CD4-positive, alpha-beta T cell treated with Interferon alpha-2 for 1 hour (primary cell): ENCODE measurements around the gene SCUBE3.

ENCODE experiments used
- DNase-seq, 2 donors: peaks; one replicate each; pipeline ENCODE4 v3.0.0-alpha.2; 2020 to 2022

SCUBE3 gene

DNA sequence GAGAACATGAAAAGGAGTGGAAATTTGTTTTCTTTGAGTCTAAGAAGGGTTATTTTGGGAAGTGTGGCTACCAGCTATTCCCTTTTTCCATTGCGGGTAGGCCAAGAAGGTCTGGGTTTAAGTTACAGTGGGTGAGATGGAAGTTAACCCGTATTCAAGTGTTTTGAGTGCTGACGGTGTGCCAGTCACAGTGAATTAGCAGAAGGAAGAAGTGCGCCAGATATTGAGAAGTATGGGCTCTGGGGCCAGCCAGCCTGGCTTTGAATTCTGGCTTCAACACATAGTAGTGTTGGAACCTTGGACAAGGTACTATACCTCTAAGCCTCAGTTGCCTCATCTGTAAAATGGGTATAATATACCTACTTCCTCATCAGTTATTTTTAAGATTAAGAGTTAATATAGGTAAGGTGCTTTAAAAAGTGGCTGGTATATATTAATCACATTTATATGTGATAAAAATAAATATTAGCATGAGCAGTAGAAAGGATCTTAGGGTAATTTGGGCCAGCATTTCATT, 62.0 kb downstream of the SCUBE3 start:
- no peak for DNase-seq

DNA sequence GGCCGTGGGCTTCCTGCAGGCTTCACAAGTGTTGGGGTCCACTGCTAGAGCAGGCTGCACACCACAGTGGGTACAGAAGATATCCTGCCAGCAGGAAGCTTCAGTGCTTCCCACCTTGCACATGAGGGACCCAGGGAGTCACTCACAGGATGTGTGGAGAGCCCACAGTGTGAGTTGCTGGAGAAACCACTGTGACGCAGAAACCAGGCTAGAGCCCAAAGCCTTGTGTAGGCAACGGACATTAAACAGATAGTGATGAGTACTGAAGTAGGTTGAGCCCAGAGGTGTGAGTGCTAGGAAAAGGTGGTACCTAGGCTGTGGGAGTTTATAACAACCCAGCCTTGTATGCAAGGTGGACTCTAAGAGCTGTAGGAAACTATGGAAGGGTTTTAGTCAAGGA, 65.0 kb downstream of the SCUBE3 start:
- DNase-seq = no peak

DNA sequence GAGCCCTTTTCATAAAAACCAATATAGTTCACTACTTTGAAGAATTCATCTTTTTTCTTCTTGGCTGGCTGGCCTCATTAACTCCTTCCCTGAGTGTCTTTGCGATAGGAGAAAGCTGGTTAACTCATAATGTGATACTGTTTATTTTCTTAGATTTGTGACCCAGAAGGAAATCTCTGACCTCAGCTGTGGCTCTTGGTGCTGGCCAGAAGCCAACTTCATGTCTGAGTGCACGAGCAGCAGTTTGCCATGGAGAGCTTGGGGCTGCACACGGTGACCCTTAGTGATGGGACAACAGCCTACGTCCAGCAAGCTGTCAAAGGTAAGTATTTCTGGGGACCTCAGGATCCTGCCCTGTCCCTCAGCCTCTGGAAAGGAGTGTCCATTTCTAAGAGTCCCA, 67.1 kb downstream of the SCUBE3 start:
- no peak for DNase-seq

DNA sequence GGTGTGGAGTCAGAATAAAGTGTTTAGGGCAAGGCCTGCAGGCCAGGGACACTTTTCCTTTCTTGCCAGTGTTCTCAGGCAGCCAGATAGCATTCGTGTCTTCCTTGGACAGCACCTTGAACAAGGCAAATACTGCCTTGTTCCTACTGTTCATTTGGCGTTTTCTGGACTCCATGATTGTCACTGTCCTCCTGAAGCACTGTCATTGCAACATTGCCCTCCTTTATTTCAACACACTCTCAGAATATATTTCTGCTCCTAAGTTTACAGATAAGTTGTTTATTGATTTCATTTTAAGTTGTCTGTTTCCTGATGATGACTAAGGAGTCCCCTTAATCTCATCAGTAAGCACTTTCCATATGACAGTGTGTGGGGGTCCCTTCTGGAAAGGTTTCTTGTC, 68.7 kb downstream of the SCUBE3 start:
- no peak for DNase-seq

DNA sequence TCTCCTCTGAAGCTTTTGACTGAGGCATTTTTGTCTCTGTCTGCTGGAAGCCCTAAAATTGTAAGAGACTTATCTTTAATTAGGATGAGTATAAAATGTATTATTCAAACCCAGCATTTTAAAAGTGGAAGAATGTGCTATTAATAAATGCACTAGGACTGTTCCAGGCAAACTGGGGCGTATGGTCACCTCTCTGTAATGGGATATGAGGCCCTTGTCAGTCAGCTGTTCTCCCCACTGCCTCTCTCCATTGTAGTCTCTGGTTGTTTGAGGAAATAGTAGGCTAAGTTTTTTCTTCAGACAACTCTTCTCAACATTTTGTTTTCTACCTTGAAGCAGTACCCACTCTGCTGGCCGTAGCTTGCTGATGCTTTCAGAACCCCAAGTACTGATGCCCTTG, 69.6 kb downstream of the SCUBE3 start:
- DNase-seq = no peak

DNA sequence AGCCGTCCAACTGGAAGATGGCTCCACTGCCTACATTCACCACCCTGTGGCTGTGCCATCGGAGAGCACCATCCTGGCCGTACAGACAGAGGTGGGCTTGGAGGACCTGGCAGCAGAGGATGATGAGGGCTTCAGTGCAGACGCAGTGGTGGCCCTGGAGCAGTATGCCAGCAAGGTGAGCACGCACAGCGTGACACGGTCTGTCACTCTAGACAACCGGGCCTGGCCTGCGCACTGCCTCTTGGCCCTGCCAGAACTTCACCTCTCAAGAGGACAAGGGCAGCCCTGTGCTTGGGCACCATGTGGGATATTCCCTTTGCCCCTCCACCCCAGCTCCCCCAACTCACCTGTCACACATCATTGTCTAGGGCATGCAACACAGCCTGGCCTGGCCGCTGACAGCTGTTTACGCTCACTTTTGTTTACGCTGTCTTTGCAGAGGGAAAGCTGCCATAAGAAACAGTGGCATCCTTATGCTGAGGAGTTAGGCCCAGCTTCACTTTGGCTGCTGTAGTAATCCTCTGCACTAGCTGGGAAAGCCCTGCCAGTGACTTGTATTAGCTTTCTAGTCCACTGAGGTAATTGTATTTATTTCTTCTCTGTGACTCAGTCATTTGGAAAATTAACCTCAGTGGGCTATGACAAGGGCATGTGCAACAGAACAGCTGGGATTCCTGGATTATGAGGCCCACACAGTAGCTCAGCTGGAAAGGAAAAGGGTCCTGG, 74.1 kb downstream of the SCUBE3 start:
- DNase-seq = no peak

DNA sequence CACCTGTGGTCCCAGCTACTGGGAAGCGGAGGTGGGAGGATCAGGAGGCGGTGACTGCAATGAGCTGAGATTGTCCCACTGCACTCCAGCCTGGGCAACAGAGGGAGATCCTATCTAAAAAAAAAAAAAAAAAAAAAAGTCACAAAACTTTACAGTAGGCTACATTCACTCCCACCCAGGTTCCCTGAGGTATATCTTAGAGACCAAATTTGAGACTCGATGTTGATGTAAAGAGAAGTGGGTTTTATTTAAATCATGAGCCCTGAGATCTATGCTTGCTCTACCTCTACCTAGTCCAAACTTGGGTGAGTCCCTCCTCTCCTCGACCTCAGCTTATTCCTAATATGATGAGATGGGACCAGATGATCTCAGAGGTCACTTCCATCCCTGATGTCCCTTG, 75.1 kb downstream of the SCUBE3 start:
- no peak for DNase-seq

DNA sequence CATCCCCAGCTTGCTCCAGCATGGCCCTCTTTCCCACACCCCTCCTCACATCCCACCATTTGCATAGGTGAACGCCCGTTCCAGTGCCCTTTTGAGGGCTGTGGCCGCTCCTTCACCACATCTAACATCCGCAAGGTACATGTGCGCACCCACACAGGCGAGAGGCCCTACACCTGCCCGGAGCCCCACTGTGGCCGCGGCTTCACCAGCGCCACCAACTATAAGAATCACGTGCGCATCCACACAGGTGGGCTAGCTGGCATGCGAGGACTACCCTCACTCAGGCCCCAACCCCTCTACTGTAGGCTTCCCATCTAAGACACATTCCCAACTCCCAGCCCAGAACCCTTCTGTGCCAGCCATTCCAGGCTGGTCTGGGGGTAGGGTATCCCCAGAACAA, 77.7 kb downstream of the SCUBE3 start:
- no peak for DNase-seq

DNA sequence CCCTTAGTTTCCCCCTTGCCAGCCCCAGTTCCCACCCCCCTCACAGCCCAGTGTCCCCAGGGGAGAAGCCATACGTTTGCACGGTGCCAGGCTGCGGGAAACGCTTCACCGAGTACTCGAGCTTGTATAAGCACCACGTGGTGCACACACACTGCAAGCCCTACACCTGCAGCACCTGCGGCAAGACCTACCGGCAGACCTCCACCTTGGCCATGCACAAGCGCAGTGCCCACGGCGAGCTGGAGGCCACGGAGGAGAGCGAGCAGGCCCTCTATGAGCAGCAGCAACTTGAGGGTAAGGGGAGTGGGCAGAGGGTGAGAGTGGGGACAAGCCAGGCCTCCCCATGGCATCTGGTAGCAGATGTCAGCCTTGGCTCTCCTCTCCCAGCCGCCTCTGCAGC, 78.7 kb downstream of the SCUBE3 start:
- DNase-seq = no peak

DNA sequence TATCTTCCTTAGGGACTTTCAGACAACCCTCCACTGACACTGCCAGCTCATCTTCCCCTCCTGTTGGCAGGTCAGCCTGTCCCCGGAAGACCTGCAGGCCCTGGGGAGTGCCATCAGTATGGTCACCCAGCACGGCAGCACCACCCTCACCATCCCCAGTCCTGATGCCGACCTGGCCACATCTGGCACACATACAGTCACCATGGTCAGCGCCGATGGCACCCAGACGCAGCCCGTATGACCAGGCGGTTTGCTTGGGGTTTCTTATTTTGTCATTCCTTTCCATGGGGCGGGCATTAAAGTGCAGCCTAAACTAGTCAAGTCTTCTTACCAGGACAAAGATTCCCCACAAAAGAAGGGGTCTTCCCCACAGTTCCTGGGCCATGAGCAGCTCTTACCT, 79.9 kb downstream of the SCUBE3 start:
- DNase-seq = no peak

DNA sequence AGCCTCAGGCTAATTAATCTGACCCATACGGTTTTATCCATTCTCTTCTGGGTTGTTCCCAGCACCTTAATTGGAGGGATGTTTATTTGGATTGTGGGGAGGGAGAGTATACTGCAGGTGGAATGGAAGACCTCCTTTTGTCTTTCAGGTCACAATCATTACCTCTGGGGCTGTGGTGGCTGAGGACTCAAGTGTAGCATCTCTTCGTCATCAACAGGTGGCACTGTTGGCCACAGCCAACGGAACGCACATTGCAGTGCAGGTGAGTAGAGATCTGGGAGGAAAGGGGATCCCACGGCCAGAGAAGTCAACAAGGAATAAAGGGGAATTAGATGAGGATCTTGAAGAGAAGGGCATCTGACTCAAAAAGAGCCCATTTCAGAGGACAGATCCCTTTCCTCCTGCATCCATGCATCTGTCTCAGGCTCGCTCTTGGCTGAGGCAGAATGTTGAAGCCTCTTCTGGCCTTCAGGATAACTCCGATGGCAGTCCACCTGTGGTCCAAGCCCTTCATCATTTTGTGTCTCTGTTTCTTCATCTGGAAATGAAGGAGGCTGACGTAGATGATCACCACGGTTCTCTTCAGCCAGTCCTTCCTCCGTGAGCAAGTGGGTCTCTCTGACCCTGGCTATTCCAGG, 80.7 kb downstream of the SCUBE3 start:
- peak; percentile 45 to 74 for DNase-seq

DNA sequence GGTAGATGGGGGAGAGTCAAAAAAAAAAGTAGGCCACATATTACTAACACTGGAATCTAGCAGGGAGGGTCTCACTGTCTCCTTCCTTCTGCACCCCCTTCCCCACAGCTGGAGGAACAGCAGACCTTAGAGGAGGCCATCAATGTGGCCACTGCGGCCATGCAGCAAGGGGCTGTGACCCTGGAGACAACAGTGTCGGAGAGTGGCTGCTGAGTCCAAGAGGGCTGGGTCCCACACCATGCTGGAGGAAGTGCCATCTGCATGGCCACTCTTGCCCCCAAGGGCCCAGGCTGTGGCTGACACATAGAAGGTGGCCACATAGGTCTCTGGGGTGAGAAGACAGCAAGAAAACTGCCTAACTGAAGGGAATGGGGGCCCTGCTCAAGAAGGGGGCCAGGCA, 81.3 kb downstream of the SCUBE3 start:
- no peak for DNase-seq

DNA sequence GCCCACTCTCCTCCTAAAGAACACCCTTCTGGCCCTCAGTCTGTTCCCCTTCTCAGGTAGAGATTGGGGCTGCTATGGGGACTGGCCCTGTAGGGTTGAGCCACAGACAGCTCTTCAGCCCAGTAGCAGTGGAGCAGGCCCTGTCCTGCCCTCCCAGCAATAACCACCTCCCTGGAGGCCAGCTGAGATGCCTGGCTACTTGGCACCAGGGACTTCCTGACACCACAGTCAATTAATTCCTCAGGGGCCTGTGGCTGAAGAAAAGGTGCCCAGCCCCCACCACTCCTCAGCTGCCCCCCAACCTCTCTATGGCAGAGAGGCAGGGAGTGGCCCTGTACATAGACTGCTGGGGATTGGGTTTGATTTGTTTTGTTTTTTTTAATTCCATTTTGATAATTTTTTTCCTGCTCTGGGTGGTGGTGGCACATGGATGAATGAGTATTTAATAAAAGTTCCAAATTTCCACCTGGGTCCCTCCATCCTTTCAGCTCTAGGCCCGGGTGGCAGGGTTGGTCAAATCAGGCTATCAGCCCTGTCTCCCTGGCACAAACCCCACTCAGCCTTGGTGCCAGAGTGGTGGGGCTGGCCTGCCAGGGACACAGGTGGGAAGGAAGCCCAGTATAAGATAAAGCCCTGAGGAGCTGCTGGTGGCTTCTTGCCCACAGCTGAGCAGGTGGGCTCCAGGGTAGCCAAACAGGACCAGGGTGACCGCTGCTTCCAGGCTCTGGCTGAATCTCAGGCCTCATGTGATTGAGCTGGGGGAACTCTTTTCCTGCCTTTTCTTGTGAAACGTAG, 82.0 kb downstream of the SCUBE3 start:
- DNase-seq = no peak

DNA sequence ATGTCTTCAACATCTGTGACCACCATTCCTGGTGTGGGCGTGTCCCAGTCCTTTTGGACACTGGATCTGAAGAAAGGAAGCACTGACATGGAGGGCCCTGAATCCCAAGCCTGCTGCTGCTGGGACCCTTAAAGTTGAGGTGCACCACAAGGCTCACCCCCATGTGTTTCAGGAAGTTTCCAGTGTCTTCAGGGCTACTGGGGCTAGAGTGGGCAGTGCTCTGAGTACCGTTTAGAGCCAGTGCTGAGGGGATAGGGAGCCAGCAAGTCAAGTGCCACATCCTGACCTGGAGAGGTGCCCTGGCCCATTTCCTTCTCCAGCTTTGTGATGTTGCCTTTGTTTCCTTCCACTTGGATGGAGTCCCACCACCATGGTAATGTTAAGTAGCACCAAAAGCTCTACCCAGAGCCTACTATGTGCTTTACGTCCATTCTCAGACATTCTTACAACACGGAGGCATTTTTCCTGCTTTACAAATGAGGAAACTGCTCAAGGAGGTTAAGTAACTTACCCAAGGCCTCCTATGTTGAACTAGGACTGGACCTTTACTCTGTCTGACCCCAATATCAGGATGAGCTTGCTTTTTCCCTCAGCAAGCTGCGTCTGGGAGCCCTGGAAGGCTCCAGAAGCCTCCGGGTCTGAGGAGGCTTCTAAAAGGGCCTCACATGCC, 83.3 kb downstream of the SCUBE3 start:
- DNase-seq = no peak

DNA sequence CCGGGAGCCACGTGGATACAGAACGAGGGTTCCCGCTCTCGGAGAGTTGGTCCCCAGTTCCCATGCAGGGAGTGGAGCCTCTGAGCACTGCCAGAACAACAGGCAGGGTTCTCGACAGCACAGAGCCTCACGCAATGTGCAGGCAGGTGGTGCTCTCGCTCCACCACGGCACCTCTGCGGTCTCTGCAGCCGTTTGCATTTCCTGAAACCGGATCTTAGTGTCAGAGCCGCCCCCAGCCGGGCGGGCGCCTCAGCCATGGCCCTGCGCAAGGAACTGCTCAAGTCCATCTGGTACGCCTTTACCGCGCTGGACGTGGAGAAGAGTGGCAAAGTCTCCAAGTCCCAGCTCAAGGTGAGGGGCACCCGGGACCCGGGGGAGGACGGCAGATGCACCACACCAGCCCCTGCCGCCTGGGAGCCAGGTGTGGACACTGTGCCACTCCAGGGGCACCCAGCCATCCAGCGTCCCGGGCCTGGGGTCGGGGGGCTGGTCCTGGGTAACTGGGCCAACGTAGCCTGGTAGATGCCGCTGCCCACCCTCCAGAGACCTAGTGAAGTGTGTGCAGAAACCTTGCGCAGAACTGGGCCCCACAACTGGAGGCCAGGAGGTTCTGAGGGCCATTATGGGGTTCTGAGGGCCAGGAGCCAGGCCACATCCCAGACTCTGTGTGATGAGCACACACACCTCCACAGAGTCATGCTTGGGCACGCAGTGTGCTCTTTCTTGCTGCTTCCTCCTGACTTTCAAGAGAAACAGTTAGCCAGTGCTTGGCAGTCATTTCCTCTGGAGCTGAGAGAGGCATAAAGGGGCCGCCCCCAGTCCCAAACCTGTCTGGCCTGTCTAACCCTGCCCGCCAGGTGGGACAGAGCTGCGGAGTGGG, 84.1 kb downstream of the SCUBE3 start, which contains the start of gene DEF6:
Gene DEF6, plus strand, starts transcription at position 218 of the 881 bp plus-strand sequence. Its CDS starts 39 bp downstream, at position 257.
- peak; percentile 89 to 92 for DNase-seq

DNA sequence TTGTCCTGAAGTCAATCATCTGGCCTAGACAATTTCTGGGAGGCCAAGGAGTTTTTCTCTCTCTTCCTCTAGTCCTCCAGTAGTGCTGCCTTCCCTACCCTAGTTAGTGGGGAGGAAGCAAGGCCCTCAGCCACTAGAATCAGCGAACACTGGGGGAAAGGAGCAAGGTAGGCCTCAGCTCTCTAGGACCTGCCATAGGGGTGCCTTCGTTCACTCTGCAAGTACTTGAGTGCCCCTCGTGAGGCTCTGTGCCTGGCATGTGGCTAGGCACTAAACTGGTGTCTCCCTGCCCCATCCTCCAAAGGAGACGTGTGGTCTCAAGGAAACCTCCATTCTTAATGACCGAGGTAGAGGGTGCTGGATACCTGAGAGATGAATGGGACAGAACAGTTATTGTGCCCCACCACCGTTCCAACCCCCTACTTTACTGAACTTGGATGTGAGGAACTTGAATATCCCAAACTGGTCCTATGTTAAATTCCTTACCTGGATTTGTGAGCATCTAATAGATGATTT, 84.9 kb downstream of the SCUBE3 start:
- no peak for DNase-seq

DNA sequence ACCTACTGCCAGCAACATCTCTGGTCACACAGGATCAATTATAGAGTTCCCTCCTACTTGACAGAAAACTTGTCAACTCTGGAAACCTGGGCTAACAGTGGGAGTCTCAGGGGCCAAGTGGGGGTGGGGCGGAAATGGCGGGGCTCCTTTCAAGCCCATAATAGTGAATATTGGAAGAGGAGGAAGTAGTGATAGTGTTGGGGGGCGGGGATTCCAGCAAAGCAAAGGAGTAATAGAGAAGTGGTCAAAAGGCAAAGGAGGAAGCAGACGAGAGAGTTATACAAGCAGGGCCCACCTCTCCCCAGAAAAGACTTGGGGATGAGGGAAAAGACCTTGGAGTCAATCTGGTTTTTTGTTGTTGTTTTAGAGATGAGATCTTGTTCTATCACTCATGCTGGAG, 85.9 kb downstream of the SCUBE3 start:
- DNase-seq = peak; percentile 48 to 60

DNA sequence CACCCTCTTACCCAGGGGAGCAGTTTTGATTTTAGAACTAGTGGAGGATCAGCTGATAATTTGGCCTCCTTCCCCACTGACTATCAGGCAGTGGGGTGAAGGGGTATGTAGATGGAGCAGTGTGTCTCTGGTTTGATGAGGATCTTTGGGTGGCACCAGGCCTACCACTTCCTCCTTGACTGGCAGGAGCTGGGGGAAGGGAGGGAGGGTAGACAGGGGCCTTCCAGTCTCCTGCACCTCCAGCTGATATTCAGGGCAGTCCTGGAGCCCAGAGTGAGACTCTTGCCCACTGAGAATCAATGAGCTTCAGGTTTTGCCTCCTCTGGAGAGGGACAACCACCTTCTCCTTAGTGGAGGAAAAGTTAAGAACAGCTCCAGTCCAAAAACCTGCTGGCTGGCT, 87.1 kb downstream of the SCUBE3 start:
- DNase-seq = peak; percentile 44 to 69
